ENCODE results near the gene C9orf40. TPM values are rescaled to one million over a fixed set of nuclear protein-coding genes. Genes with fewer than 3 reads are reported as not detected.

C9orf40 gene
- total and polyA plus RNA-seq, 4 donors = 1.3 to 21.8 (median 1.6) TPM

- no peaks in the 10 kb centered on the region for H3K27me3 ChIP-seq (ENCODE audit: control insufficient read depth in 4 of 4, insufficient read depth in 4 of 4, low read length in 3 of 4)
- no peaks in the 10 kb centered on the region for H3K4me1 ChIP-seq (ENCODE audit: control insufficient read depth in 4 of 4, insufficient read depth in 4 of 4, low read length in 3 of 4)
- H3K9ac ChIP-seq (ENCODE audit: low read depth in 1 of 2, low read length in 2 of 2) = no peak overlapping the region
- peaks cover 0 to 5% (median 0%) of the 10 kb centered on the region in 4 donors for H3K9me3 ChIP-seq (ENCODE audit: control insufficient read depth in 4 of 4, low read length in 3 of 4)
- no peak for DNase-seq (ENCODE audit: low spot score)
- H3K36me3 ChIP-seq (ENCODE audit: control insufficient read depth in 4 of 4, insufficient read depth in 3 of 4, low read depth in 1 of 4, low read length in 3 of 4) = peaks cover 0 to 4% (median under 1%) of the 10 kb centered on the region in 4 donors
- H3K27ac ChIP-seq (ENCODE audit: low read depth in 1 of 2, low read length in 2 of 2) = no peak overlapping the region
- H3K4me3 ChIP-seq (ENCODE audit: low read depth in 1 of 3, low read length in 3 of 3) = no peak overlapping the region
- 97% methylated on average over 1 of the region's 1 CpG for WGBS
- TF ChIP-seq NR2F2 (IDR thresholded peaks at IDR 0.05) (no peak), REST (IDR thresholded peaks at IDR 0.05) (no peak), RAD21 (IDR thresholded peaks at IDR 0.05) (no peak), HNF4G (IDR thresholded peaks at IDR 0.05) (no peak), RXRA (IDR thresholded peaks at IDR 0.05) (no peak), GABPA (IDR thresholded peaks at IDR 0.05 in 1 of 2, conservative IDR thresholded peaks at IDR 0.05 in 1 of 2) (no peak)
Measured at GRCh38 chr9:74974558-74974957, 21.8 kb upstream of the C9orf40 start.

- Histone ChIP-seq H3K9ac (ENCODE audit: low read depth in 1 of 2, low read length in 2 of 2) (no peak overlapping the region), H3K36me3 (ENCODE audit: control insufficient read depth in 4 of 4, insufficient read depth in 3 of 4, low read depth in 1 of 4, low read length in 3 of 4) (peaks cover 0 to 4% (median under 1%) of the 10 kb centered on the region in 4 donors), H3K27ac (ENCODE audit: low read depth in 1 of 2, low read length in 2 of 2) (no peak overlapping the region), H3K27me3 (ENCODE audit: control insufficient read depth in 4 of 4, insufficient read depth in 4 of 4, low read length in 3 of 4) (no peaks in the 10 kb centered on the region), H3K4me1 (ENCODE audit: control insufficient read depth in 4 of 4, insufficient read depth in 4 of 4, low read length in 3 of 4) (no peaks in the 10 kb centered on the region), H3K4me3 (ENCODE audit: low read depth in 1 of 3, low read length in 3 of 3) (no peak overlapping the region), H3K9me3 (ENCODE audit: control insufficient read depth in 4 of 4, low read length in 3 of 4) (peaks cover 0 to 5% (median 0%) of the 10 kb centered on the region in 4 donors)
- no peak for TF ChIP-seq FOXA2 (IDR thresholded peaks at IDR 0.05)
- no peak for TF ChIP-seq YY1 (IDR thresholded peaks at IDR 0.05)
- TF ChIP-seq JUND (IDR thresholded peaks at IDR 0.05) = no peak
- no peak for TF ChIP-seq MAX (IDR thresholded peaks at IDR 0.05)
- TF ChIP-seq REST (IDR thresholded peaks at IDR 0.05) = no peak
- no peak for DNase-seq (ENCODE audit: low spot score)
Measured at GRCh38 chr9:74973714-74974113, 21.0 kb upstream of the C9orf40 start.

GRCh38 chr9:74963056-74963455, 10.3 kb upstream of the C9orf40 start:
- no peak for DNase-seq (ENCODE audit: low spot score)
- no peaks in the 10 kb centered on the region for H3K27me3 ChIP-seq (ENCODE audit: control insufficient read depth in 4 of 4, insufficient read depth in 4 of 4, low read length in 3 of 4)
- 96% methylated on average over 2 of the region's 2 CpGs for WGBS
- H3K4me3 ChIP-seq (ENCODE audit: low read depth in 1 of 3, low read length in 3 of 3) = no peak overlapping the region
- no peaks in the 10 kb centered on the region for H3K9me3 ChIP-seq (ENCODE audit: control insufficient read depth in 4 of 4, low read length in 3 of 4)
- H3K36me3 ChIP-seq (ENCODE audit: control insufficient read depth in 4 of 4, insufficient read depth in 3 of 4, low read depth in 1 of 4, low read length in 3 of 4) = no peaks in the 10 kb centered on the region
- H3K4me1 ChIP-seq (ENCODE audit: control insufficient read depth in 4 of 4, insufficient read depth in 4 of 4, low read length in 3 of 4) = no peaks in the 10 kb centered on the region
- H3K27ac ChIP-seq (ENCODE audit: low read depth in 1 of 2, low read length in 2 of 2) = no peak overlapping the region
- H3K9ac ChIP-seq (ENCODE audit: low read depth in 1 of 2, low read length in 2 of 2) = no peak overlapping the region
- TF ChIP-seq YY1 (IDR thresholded peaks at IDR 0.05) (no peak), TAF1 (conservative IDR thresholded peaks at IDR 0.05) (no peak), ATF3 (IDR thresholded peaks at IDR 0.05) (no peak), RXRA (IDR thresholded peaks at IDR 0.05) (no peak), NR2F2 (IDR thresholded peaks at IDR 0.05) (no peak), REST (IDR thresholded peaks at IDR 0.05) (no peak), ZBTB33 (IDR thresholded peaks at IDR 0.05) (no peak)
